Activated CD4-positive, alpha-beta T cell treated with anti-CD3 and anti-CD28 coated beads, Interleukin-2, amount 50 U/mL, for 4 hours (primary cell): Measurements from ENCODE around the gene VTI1B.
A peak's percentile ranks its signal among the peaks of the same experiment; 100 is the strongest.
"Not testable (repeated sequence)": the region's sequence is repeated elsewhere in the genome, so short reads cannot be mapped to it uniquely, and the experiment has no call there.

Source experiments
- DNase-seq, 2 experiments: peaks; one replicate each; pipeline ENCODE4 v3.0.0-alpha.2; 2020

Gene VTI1B

DNA sequence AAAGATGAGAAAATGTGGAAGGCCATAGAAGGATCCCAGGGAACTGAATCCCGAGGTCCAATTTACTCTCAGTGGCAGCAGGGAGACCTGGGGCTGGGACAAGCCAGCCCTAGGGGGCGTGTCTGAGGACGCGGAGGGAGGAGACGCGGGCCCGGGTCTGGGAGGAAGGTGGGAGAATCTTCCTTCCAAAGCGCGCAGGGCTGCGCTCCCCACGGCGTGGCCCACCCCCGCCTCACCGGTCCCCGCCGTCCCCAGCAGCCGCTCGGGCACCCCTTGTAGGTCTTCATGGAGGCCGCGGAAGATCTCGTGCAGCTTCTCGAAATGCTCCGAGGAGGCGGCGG lies 323 bp downstream of the VTI1B start:
- peak; percentile 27 to 29 for DNase-seq

DNA sequence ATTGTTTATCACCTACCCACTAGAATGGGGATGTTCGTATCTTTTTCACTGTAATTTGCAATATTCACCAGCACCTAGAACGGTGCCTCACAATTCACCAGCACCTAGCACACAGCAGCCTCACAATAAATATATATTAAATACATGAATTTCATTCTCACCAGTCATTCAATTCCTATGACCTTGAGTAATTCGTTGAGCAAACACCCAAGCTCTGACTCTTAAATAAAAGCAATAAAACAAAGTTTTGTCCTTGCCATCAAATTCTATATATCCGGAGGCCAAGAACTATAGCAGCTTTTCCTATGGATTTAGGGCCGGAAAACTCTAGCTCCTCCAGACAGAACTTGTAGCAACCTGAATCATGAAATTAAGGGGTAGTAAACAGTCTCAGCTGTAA lies 981 bp downstream of the VTI1B start:
- no peak for DNase-seq

GRCh38 chr14:67668559-67668958 lies 5.9 kb downstream of the VTI1B start:
- DNase-seq = no peak

- peak; percentile 3 to 5 for DNase-seq
Observed at GRCh38 chr14:67666750-67667449, 7.5 kb downstream of the VTI1B start.

- no peak for DNase-seq
Observed at GRCh38 chr14:67665868-67666267, 8.6 kb downstream of the VTI1B start.

DNA sequence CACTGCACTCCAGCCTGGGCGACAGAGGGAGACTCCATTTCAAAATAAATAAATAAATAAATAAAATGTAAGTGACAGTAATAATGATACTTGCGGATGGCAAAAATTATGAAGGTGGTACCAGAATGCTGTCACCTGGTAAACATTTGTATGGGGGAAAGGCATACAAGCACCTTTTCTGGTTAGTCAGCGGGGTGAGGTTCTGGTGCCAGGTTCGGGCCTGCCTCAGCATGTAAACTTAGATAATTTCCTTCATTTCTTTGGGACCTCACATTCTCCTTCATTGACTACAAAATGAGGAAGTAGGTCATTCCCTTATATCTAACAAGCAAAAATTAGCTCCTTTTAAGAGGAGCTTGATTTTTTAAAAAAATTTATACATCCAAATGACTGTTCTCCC lies 10.8 kb downstream of the VTI1B start:
- DNase-seq = no peak

DNA sequence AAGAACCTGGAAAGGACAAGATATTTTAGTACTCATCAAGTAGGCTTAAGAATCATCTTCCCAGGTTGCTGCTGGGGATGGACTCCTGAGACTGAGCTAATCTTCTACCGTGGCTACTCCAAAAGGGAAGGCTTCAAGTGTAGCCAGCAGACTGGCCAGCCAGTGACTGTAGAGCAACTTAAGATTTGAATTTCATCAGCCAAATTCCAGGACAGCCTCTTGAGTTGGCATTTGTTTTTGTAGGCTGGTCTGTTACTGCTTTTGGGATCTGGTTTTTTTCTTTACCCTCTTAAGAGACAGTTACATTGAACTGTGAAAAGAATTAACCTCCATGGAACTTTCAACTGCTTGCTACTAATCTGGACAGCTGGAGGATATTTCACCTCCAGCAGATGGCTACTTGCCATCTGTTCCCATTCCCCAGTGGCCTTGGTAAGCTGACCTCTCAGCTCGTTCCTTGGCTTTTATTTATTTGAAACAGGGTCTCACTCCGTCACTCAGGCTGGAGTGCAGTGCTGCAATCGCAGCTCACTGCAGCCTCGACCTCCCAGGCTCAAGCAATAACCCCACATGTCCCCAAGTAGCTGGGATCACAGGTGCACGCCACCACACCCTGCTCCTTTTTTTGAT lies 20.7 kb downstream of the VTI1B start:
- no peak for DNase-seq

GRCh38 chr14:67652189-67652588 lies 22.2 kb downstream of the VTI1B start:
- no peak for DNase-seq

DNA sequence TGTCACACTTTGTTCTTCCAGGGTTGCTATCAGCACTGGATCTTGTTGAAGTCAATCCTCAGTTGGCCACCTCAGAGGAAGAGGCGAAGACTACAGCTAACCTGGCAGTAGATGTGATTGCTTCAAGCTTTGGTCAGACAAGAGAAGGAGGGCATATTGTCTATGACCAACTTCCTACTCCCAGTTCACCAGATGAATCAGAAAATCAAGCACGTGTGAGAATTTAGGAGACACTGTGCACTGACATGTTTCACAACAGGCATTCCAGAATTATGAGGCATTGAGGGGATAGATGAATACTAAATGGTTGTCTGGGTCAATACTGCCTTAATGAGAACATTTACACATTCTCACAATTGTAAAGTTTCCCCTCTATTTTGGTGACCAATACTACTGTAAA lies 23.7 kb downstream of the VTI1B start:
- no peak for DNase-seq

- no peak for DNase-seq
Observed at GRCh38 chr14:67650151-67650550, 24.3 kb downstream of the VTI1B start.

DNA sequence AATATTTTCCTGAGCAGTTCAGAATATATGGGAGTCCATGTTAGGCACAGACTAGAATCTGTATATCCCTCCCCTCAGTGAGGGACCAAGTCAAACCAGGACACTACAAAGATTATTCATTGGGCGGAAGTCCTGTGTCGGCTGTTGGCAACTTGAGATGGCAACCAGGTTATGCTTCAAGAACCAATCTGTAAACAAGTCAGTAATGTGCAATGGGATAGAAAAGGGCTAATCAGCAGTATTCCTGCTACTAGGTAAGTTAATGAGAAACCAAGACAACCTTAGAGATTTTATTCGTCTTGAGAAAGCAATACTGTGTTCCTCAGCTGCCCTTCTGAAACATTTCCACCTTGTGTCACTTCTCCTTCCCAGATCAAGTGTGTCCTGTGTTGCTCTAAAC lies 28.3 kb downstream of the VTI1B start:
- no peak for DNase-seq

DNA sequence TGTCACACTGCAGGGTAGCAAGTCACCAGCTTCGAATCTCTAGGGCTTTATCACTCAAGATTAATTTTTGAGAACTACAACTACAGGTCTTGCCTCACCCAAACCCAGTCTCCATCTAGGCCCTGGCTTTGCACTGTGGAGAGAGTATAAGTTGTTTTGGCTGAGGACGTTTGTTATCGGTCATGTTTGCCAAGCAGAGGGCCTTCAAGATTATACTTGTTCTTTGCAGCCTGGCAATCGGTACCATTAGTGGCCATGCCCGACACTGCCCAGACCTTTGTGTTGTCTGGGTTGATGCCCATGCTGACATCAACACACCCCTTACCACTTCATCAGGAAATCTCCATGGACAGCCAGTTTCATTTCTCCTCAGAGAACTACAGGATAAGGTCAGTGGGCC lies 29.0 kb downstream of the VTI1B start:
- no peak for DNase-seq

GRCh38 chr14:67644428-67644827 lies 30.0 kb downstream of the VTI1B start:
- no peak for DNase-seq

- no peak for DNase-seq
Observed at GRCh38 chr14:67643713-67644112, 30.7 kb downstream of the VTI1B start.

- DNase-seq = no peak
Observed at GRCh38 chr14:67641902-67642749, 32.3 kb downstream of the VTI1B start.

DNA sequence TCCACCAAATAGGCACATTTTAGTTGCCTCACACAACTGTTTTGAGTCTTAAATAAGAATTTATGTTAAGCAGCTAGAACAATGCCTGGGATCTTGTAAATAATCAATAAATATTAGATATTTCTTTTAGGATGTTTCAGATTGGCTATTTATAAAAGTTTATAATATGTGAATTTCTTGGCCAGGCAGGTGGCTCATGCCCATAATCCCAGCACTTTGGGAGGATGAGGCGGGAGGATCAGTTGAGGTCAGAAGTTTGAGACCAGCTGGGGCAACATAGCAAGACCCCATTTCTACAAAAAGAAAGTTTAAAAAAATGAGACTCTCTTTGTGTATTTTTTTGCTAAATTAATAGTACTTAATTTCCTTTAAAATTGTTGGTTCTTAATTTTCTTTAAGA lies 33.0 kb downstream of the VTI1B start:
- no peak for DNase-seq

DNA sequence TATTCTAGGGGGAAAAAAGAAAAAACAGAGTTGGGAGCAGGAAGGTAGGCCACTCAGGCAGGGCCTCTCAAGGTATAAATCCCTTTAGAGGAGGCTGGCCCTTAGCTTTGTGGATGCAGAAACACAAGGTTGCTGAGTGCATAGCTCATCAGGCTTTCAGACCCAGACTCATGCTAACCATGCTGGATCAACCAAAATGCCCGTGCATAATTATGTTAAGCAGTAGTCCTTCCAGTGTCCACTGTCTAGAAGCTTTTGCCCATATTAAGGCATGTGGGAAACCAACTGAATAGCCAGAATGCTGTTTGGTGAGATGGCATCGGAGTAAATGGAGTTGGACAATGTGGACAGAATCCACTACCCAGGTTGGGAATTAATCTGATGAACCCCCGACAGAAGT lies 35.8 kb downstream of the VTI1B start:
- no peak for DNase-seq

DNA sequence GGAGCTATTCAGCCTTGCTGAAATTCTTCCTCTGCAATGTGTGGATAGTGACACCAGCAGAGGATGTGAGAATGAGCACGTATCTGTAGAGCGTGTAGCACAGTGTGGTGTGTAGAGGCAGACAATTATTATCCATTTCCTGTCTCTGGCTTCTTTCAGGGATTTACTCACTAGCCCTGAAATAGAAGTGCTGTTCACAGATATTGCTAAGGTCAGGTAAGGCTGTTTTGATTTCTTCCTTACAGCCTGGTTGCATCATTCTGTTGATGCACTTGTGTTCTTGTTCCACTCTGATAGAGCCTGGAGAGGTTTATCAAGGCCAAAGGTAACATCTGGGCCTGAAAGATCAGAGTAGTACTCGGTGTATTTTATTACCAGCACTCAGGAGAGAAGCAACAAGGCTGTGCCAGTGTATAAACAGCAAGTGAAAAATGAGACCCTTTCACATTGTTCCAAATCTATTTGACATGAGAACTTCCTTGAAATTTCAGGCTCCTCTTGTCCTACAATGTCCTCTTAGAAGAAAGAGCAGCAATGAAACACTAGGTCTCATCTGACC lies 38.0 kb downstream of the VTI1B start:
- no peak for DNase-seq

GRCh38 chr14:67633451-67634147 lies 40.8 kb downstream of the VTI1B start:
- no peak for DNase-seq

DNA sequence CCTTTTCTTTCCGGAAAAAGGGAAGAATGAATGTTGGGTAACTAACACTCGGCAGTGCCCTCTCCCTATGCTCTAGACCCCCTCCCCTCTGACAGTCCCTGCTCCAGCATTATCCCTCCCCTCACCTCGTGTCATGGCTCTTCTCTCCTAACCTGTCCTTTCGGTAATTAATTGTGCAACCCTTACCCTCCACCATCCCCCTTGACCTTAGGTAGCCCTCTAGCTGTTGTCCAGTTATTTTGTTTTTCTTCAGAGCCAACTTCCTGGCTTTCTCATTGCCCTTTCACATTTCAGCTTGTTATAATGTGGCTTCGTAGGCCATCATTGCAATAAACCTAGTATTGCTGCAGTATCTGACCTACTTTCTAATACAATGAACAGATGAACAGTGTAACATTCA lies 43.5 kb downstream of the VTI1B start:
- no peak for DNase-seq

DNA sequence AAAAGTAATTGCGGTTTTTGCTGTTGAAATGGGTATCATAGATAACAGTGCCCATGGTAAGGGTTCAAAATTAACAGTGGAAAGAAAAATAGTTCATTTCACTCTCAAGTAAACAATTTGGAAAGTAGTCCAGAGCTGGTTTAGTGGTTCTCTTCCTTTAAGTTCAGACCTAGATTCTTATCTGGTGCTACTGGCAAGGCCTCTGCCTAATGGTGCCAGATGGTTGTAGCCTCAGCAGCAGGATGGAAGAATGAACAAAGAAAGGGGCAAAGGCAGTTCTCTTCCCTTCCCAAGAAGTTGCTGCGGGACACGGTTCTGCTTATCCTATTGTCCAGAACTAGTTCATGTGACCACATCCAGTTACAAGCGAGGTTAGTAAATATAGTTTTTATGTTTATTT lies 44.2 kb downstream of the VTI1B start:
- DNase-seq = no peak

- DNase-seq = no peak
Observed at GRCh38 chr14:67627519-67627918, 46.9 kb downstream of the VTI1B start.

- DNase-seq = not testable (repeated sequence)
Observed at GRCh38 chr14:67626131-67626530, 48.3 kb downstream of the VTI1B start.
